Loucy (cell line): Measurements from ENCODE around the gene RXRA.

Source experiments
- H2AFZ ChIP-seq: fragments of 200-600 bp; sonication (generic); 2 replicates; pipeline ENCODE4 v1.6.0; 2016; ENCODE audit warnings: antibody characterized with exemption, mild to moderate bottlenecking, low read length, moderate library complexity
- H3F3A ChIP-seq: fragments of 200-600 bp; 2 replicates; pipeline ENCODE4 v1.6.0; 2016; ENCODE audit warnings: antibody characterized with exemption, low read depth, mild to moderate bottlenecking
- H3K27me3 ChIP-seq: fragments of 200-600 bp; sonication (generic); 2 replicates; pipeline ENCODE4 v1.6.1; 2014; ENCODE audit warnings: low read length, mild to moderate bottlenecking; ENCODE audit not compliant: insufficient read depth, poor library complexity, severe bottlenecking
- H3K36me3 ChIP-seq: fragments of 200-600 bp; sonication (generic); 2 replicates; pipeline ENCODE4 v1.6.1; 2016; ENCODE audit warnings: low read length; ENCODE audit not compliant: insufficient read depth
- H3K4me1 ChIP-seq: fragments of 200-600 bp; sonication (generic); 2 replicates; pipeline ENCODE4 v1.5.1; 2014; ENCODE audit warnings: low read length, mild to moderate bottlenecking; ENCODE audit not compliant: insufficient read depth, poor library complexity, severe bottlenecking
- H3K4me2 ChIP-seq: fragments of 200-600 bp; sonication (generic); 2 replicates; pipeline ENCODE4 v1.6.0; 2014; ENCODE audit warnings: antibody characterized with exemption, low read length, low read depth, mild to moderate bottlenecking; ENCODE audit not compliant: poor library complexity, severe bottlenecking
- H3K4me3 ChIP-seq: fragments of 200-600 bp; sonication (generic); 2 replicates; pipeline ENCODE4 v1.5.1; 2014; ENCODE audit warnings: low read length, mild to moderate bottlenecking, mixed read lengths; ENCODE audit not compliant: poor library complexity, severe bottlenecking
- H3K79me2 ChIP-seq: fragments of 200-600 bp; sonication (generic); 2 replicates; pipeline ENCODE4 v1.6.1; 2014; ENCODE audit warnings: low read length; ENCODE audit not compliant: insufficient read depth
- H3K9ac ChIP-seq: fragments of 200-600 bp; sonication (generic); 2 replicates; pipeline ENCODE4 v1.6.0; 2014; ENCODE audit warnings: mild to moderate bottlenecking, low read depth, low read length, moderate library complexity; ENCODE audit not compliant: poor library complexity, severe bottlenecking
- H3K9me2 ChIP-seq: fragments of 200-600 bp; sonication (generic); replicated peaks from 2 replicates; pipeline ENCODE4 v1.6.1; 2016; ENCODE audit warnings: low read depth, low read length, mixed read lengths
- H3K9me3 ChIP-seq: fragments of 200-600 bp; sonication (generic); 2 replicates; pipeline ENCODE4 v1.6.1; 2014; ENCODE audit warnings: mild to moderate bottlenecking, antibody characterized with exemption, low read length, low read depth; ENCODE audit not compliant: insufficient read depth
- H4K20me1 ChIP-seq: fragments of 200-600 bp; sonication (generic); 2 replicates; pipeline ENCODE4 v1.6.0; 2014; ENCODE audit warnings: antibody characterized with exemption, low read length, mild to moderate bottlenecking; ENCODE audit not compliant: insufficient read depth, poor library complexity, severe bottlenecking
- EZH2phosphoT487 ChIP-seq: fragments of 200-600 bp; IDR thresholded peaks from 2 replicates; pipeline ENCODE4 v1.6.1; 2018; ENCODE audit warnings: antibody characterized with exemption, mild to moderate bottlenecking, moderate library complexity, borderline replicate concordance
- TF ChIP-seq, protein P1 (sequence below): fragments of 200-600 bp; sonication (generic); conservative IDR thresholded peaks from 2 replicates; pipeline ENCODE4 v1.5.1; 2014; ENCODE audit warnings: mild to moderate bottlenecking, antibody characterized with exemption, low read length

RXRA gene

DNA sequence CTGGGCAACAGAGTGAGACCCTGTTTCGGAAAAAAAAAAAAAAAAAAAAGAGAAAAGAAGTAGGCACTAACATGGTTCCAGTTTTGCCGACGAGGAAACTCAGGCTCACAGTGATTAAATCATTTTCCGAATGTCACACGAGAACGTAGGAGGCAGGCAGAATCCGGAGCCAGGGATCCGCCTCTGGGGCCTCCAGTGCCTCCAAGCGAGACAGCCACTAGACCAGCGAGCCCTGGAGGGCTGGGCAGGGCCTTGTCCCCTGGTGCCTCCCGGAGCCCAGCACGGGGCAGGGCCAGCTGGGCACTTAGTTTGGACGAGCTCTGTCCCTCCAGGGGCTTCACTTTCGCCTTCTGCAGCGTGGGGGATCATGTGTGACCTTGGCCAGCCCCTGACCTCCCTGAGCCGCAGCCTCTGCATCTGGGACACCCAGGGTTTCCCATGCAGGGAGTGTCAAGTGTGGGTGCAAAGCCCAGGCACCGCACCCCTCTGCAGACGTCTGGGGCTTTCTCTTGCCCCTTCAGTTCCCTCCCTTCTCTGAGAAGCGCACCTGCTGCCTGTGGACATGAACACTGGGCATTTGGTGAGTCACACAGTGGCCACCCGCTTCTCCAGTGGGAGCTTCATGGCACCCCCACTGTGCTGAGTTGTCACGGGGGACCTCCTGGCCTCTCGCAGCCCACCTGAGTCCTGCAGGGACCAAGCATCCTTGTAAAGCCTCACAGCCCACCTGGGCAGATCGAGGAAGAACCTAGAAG is 80.3 kb downstream of the RXRA start:
- peaks cover 53% of the 10 kb centered on the region for H4K20me1 ChIP-seq
- H3K36me3 ChIP-seq = peaks cover 51% of the 10 kb centered on the region; the same call in 1 of the 2 replicates
- peak overlapping the region; percentile 85 for H3K4me2 ChIP-seq
- H3K9me3 ChIP-seq = no peaks in the 10 kb centered on the region
- H3K4me1 ChIP-seq = peaks cover 62% of the 10 kb centered on the region
- no peaks in the 10 kb centered on the region for H3K27me3 ChIP-seq
- H2AFZ ChIP-seq = no peak overlapping the region
- 0 out of 2 replicates have a peak, but pooled peaks cover 4% of the 10 kb centered on the region for H3F3A ChIP-seq
- H3K9me2 ChIP-seq = no peaks in the 10 kb centered on the region
- H3K9ac ChIP-seq = peak overlapping the region; percentile 58
- TF ChIP-seq, protein P1, sequence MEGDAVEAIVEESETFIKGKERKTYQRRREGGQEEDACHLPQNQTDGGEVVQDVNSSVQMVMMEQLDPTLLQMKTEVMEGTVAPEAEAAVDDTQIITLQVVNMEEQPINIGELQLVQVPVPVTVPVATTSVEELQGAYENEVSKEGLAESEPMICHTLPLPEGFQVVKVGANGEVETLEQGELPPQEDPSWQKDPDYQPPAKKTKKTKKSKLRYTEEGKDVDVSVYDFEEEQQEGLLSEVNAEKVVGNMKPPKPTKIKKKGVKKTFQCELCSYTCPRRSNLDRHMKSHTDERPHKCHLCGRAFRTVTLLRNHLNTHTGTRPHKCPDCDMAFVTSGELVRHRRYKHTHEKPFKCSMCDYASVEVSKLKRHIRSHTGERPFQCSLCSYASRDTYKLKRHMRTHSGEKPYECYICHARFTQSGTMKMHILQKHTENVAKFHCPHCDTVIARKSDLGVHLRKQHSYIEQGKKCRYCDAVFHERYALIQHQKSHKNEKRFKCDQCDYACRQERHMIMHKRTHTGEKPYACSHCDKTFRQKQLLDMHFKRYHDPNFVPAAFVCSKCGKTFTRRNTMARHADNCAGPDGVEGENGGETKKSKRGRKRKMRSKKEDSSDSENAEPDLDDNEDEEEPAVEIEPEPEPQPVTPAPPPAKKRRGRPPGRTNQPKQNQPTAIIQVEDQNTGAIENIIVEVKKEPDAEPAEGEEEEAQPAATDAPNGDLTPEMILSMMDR = no peak
- TF ChIP-seq EZH2phosphoT487 = no peak
- H3K4me3 ChIP-seq = peak overlapping the region; percentile 63
- H3K79me2 ChIP-seq = peaks cover 93% of the 10 kb centered on the region

DNA sequence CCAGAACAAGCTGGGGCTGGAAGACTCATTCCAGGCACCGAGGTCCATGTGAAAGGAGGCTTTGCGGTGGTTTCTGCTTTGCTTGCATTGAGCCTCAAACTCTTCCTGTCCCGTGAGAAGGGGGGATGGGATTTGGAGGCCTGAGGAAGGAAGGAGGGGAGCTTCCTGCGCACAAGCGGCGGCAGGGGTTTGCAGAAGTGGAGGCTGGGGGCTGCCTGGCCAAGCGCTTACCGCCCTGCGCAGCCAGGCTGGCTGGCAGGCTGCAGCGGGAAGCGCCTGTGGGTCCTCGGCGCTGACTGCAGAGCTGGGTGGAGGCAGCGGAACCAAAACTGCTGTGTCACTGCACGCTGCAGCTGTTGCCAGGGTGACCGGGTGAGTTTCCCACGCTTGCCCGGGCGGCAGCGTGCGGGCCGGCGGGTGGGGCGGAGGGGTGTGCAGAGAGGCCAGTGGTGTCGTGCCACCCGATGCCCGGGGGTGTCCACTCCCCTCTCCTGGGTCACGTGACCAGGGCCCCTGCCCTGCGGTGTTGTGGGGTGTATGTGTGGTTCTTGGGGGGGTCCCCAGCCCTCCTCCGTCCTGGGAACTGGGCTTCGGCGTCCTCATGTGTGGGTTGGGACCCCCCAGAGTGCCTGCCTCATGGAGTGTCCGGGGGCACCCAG is 81.0 kb downstream of the RXRA start:
- Histone ChIP-seq H3K4me2 (peak overlapping the region; percentile 85), H3K4me3 (peak overlapping the region; percentile 63), H3K36me3 (peaks cover 58% of the 10 kb centered on the region; the same call in 1 of the 2 replicates), H3K9me2 (no peaks in the 10 kb centered on the region), H3F3A (0 out of 2 replicates have a peak, but pooled peaks cover 4% of the 10 kb centered on the region), H3K27me3 (no peaks in the 10 kb centered on the region), H3K9ac (peak overlapping the region; percentile 58), H3K79me2 (peaks cover 94% of the 10 kb centered on the region), H3K9me3 (no peaks in the 10 kb centered on the region), H2AFZ (no peak overlapping the region), H3K4me1 (peaks cover 58% of the 10 kb centered on the region), H4K20me1 (peaks cover 60% of the 10 kb centered on the region)
- TF ChIP-seq, protein P1 = no peak
- no peak for TF ChIP-seq EZH2phosphoT487

DNA sequence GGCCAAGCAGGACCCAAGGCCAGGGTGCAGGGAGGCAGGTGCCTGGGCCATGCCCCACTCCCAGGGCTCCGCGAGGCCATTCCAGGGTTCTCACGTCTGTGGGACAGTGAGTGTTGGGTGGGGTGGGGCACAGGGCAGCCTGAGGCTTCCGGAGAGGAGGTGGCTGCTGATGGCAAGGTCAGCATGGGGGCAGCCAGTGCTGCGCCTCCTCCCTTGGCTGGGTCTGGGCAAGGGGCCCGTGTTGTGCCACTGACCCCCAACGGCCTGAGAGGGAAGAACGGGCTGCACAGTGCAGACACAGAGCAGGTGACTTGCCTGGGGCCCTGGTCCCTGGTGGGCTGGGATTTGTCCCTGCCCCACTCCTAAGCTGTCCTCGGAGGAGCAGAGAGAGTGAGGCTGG is 82.1 kb downstream of the RXRA start:
- no peaks in the 10 kb centered on the region for H3K9me3 ChIP-seq
- H3K4me3 ChIP-seq = no peak overlapping the region
- H3K79me2 ChIP-seq = peaks cover 94% of the 10 kb centered on the region
- no peaks in the 10 kb centered on the region for H3K9me2 ChIP-seq
- no peak overlapping the region for H2AFZ ChIP-seq
- 0 out of 2 replicates have a peak, but pooled peaks cover 4% of the 10 kb centered on the region for H3F3A ChIP-seq
- no peak overlapping the region for H3K4me2 ChIP-seq
- peaks cover 71% of the 10 kb centered on the region for H4K20me1 ChIP-seq
- no peak overlapping the region for H3K9ac ChIP-seq
- peaks cover 47% of the 10 kb centered on the region for H3K4me1 ChIP-seq
- H3K36me3 ChIP-seq = peaks cover 65% of the 10 kb centered on the region; the same call in 1 of the 2 replicates
- no peaks in the 10 kb centered on the region for H3K27me3 ChIP-seq
- TF ChIP-seq, protein P1 = no peak
- TF ChIP-seq EZH2phosphoT487 = no peak
